ENCODE results near the gene KLHL3.

KLHL3 gene

GRCh38 chr5:137615171-137615775 is 120.6 kb downstream of the KLHL3 start:
- Histone ChIP-seq H3K79me2 (ENCODE audit: insufficient read depth, low read length) (no peaks in the 10 kb centered on the region), H4K20me1 (ENCODE audit: low read depth, low read length) (no peaks in the 10 kb centered on the region), H2AFZ (ENCODE audit: low read depth, low read length, severe bottlenecking) (no peak overlapping the region), H3F3A (ENCODE audit: insufficient read depth) (no peaks in the 10 kb centered on the region), H3K27me3 (ENCODE audit: low read length) (no peaks in the 10 kb centered on the region), H3K27ac (ENCODE audit: low read depth, low read length) (no peak overlapping the region), H3K9ac (ENCODE audit: low read length) (no peak overlapping the region), H3K4me2 (ENCODE audit: low read depth, low read length, poor library complexity, severe bottlenecking) (no peak overlapping the region), H3K9me2 (replicated peaks; ENCODE audit: insufficient read depth, low read length) (no peaks in the 10 kb centered on the region), H3K4me3 (ENCODE audit: insufficient read depth, low read length, poor library complexity, severe bottlenecking) (no peak overlapping the region), H3K9me3 (ENCODE audit: insufficient read depth, low read length) (no peaks in the 10 kb centered on the region), H3K36me3 (ENCODE audit: low read length) (no peaks in the 10 kb centered on the region)
- no peak for TF ChIP-seq CTCF (IDR thresholded peaks at IDR 0.05; ENCODE audit: insufficient read depth, low read length, poor library complexity, severe bottlenecking)

- Histone ChIP-seq H4K20me1 (ENCODE audit: low read depth, low read length) (no peaks in the 10 kb centered on the region), H3K9ac (ENCODE audit: low read length) (no peak overlapping the region), H3K9me3 (ENCODE audit: insufficient read depth, low read length) (no peaks in the 10 kb centered on the region), H3K27ac (ENCODE audit: low read depth, low read length) (no peak overlapping the region), H3F3A (ENCODE audit: insufficient read depth) (no peaks in the 10 kb centered on the region), H3K36me3 (ENCODE audit: low read length) (no peaks in the 10 kb centered on the region), H3K79me2 (ENCODE audit: insufficient read depth, low read length) (no peaks in the 10 kb centered on the region), H3K9me2 (replicated peaks; ENCODE audit: insufficient read depth, low read length) (no peaks in the 10 kb centered on the region), H3K4me3 (ENCODE audit: insufficient read depth, low read length, poor library complexity, severe bottlenecking) (no peak overlapping the region), H2AFZ (ENCODE audit: low read depth, low read length, severe bottlenecking) (no peak overlapping the region), H3K4me2 (ENCODE audit: low read depth, low read length, poor library complexity, severe bottlenecking) (no peak overlapping the region), H3K27me3 (ENCODE audit: low read length) (no peaks in the 10 kb centered on the region)
- TF ChIP-seq CTCF (IDR thresholded peaks at IDR 0.05; ENCODE audit: insufficient read depth, low read length, poor library complexity, severe bottlenecking) (no peak), EZH2phosphoT487 (conservative IDR thresholded peaks at IDR 0.05; ENCODE audit: low read length) (no peak)
Observed at GRCh38 chr5:137613554-137614265, 122.2 kb downstream of the KLHL3 start.

GRCh38 chr5:137612576-137612975 is 123.3 kb downstream of the KLHL3 start:
- Histone ChIP-seq H3K36me3 (ENCODE audit: low read length) (no peaks in the 10 kb centered on the region), H3F3A (ENCODE audit: insufficient read depth) (no peaks in the 10 kb centered on the region), H3K9me3 (ENCODE audit: insufficient read depth, low read length) (no peaks in the 10 kb centered on the region), H3K27ac (ENCODE audit: low read depth, low read length) (no peak overlapping the region), H4K20me1 (ENCODE audit: low read depth, low read length) (no peaks in the 10 kb centered on the region), H3K4me3 (ENCODE audit: insufficient read depth, low read length, poor library complexity, severe bottlenecking) (no peak overlapping the region), H3K9me2 (replicated peaks; ENCODE audit: insufficient read depth, low read length) (no peaks in the 10 kb centered on the region), H3K4me2 (ENCODE audit: low read depth, low read length, poor library complexity, severe bottlenecking) (no peak overlapping the region), H3K9ac (ENCODE audit: low read length) (no peak overlapping the region), H3K27me3 (ENCODE audit: low read length) (no peaks in the 10 kb centered on the region), H2AFZ (ENCODE audit: low read depth, low read length, severe bottlenecking) (no peak overlapping the region), H3K79me2 (ENCODE audit: insufficient read depth, low read length) (no peaks in the 10 kb centered on the region)
- TF ChIP-seq EZH2phosphoT487 (conservative IDR thresholded peaks at IDR 0.05; ENCODE audit: low read length) (no peak), CTCF (IDR thresholded peaks at IDR 0.05; ENCODE audit: insufficient read depth, low read length, poor library complexity, severe bottlenecking) (no peak)
